Measurements from ENCODE around the gene NONO. TPM values are rescaled to one million over a fixed set of nuclear protein-coding genes. Genes with fewer than 3 reads are reported as not detected.

The NONO gene
- total RNA-seq (2014; rRNA removed; shearing (Covaris generic)): 630 and 657 TPM in 2 replicates

GRCh38 chrX:71283403-71284143 lies at the start of gene NONO:
TSS of gene NONO (plus strand) at chrX:71283635. CDS start at chrX:71290638, 7,003 bp downstream.

GRCh38 chrX:71254092-71254963 lies 29.1 kb upstream of the NONO start, which contains the start of gene ZMYM3:
TSS of gene ZMYM3 (minus strand) at chrX:71254140. CDS start at chrX:71253255, 885 bp downstream.

GRCh38 chrX:71301195-71301924 lies 17.9 kb downstream of the NONO start, which contains the start of gene ITGB1BP2:
TSS of gene ITGB1BP2 (plus strand) at chrX:71301750. CDS start at chrX:71301807, 57 bp downstream.

Other genes with a start within 250 kb of the NONO start
- gene SNX12, start 215.3 kb upstream of the NONO start, total RNA-seq (2014; rRNA removed; shearing (Covaris generic)): 29.9 and 33.1 TPM in 2 replicates
- 4.3 and 4.9 TPM in 2 replicates for gene FOXO4, start 187.8 kb upstream of the NONO start, total RNA-seq (2014; rRNA removed; shearing (Covaris generic))
- not detected in 2 replicates for gene CXorf65, start 176.9 kb upstream of the NONO start, total RNA-seq (2014; rRNA removed; shearing (Covaris generic))
- 0.11 TPM in 1 of 2 replicates, not detected in the other for gene IL2RG, start 172.1 kb upstream of the NONO start, total RNA-seq (2014; rRNA removed; shearing (Covaris generic))
- 33.2 and 46.0 TPM in 2 replicates for gene MED12, start 165.0 kb upstream of the NONO start, total RNA-seq (2014; rRNA removed; shearing (Covaris generic))
- gene NLGN3, start 138.8 kb upstream of the NONO start, total RNA-seq (2014; rRNA removed; shearing (Covaris generic)): 0.68 and 0.90 TPM in 2 replicates
- 4.5 and 5.7 TPM in 2 replicates for gene GJB1, start 60.4 kb upstream of the NONO start, total RNA-seq (2014; rRNA removed; shearing (Covaris generic))
- gene ZMYM3, start 29.5 kb upstream of the NONO start, total RNA-seq (2014; rRNA removed; shearing (Covaris generic)): 14.0 and 16.4 TPM in 2 replicates
- 1.6 and 2.5 TPM in 2 replicates for gene ITGB1BP2, start 18.1 kb downstream of the NONO start, total RNA-seq (2014; rRNA removed; shearing (Covaris generic))
- gene TAF1, start 82.7 kb downstream of the NONO start, total RNA-seq (2014; rRNA removed; shearing (Covaris generic)): 62.0 and 66.4 TPM in 2 replicates
- gene OGT, start 249.5 kb downstream of the NONO start, total RNA-seq (2014; rRNA removed; shearing (Covaris generic)): 158 and 176 TPM in 2 replicates